ENCODE measurements around the gene SLC29A3.
"Not testable (repeated sequence)": the region's sequence is repeated elsewhere in the genome, so short reads cannot be mapped to it uniquely, and the experiment has no call there.

Gene SLC29A3

GRCh38 chr10:71319042-71319799 lies at the start of gene SLC29A3:
SLC29A3 (plus strand) TSS chr10:71319259; CDS start chr10:71319310, 51 bp downstream.
- no peak for DNase-seq (ENCODE audit: low read depth)
- H3K4me3 ChIP-seq (ENCODE audit: low read depth, low read length) = peak within 1 kb of the TSS; percentile 74

DNA sequence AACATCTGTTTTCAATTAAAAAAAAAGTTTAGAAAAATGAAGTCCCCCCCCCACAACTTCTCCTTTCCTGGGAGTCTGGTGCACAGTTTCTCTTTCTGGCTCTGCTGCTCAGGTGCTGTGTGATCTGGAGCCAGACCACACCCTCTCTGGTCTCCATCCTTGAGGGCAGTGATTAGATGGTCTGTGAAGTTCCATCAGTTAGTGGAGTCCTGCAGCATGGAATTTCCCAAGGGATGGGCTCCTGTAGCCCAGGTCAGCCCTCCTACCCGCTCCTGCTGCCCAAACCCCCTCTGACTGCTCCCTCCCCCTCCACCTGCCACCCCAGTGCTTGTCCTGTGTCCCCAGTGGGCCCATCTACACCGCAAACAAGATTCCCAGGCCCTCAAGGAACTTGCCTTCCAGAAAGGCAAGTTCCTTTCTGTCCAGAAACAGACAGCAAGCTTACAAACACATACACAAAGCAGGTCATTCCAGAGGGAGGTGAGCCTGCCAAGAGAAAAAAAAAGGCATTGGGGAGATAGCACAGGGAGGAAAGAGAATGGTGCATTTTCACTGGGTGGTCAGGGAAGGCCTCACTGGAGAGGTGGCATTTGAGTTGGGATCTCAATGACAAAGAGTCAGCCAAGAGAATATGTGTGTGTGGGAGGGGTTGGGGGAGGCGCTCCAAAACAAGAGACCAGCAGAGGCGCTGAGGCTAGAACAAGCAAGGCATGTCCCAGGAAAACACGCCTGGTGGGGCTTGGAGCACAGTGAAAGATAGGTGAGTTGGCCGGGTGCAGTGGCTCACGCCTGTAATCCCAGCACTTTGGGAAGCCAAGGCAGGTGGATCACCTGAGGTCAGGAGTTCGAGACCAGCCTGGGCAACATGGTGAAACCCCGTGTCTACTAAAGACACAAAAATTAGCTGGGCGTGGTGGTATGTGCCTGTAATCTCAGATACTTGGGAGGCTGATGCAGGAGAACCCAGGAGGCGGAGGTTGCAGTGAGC lies 49.5 kb upstream of the SLC29A3 start:
- no peak overlapping the region for H3K4me3 ChIP-seq (ENCODE audit: low read depth, low read length)
- no peak for DNase-seq (ENCODE audit: low read depth)

- no peak overlapping the region for H3K4me3 ChIP-seq (ENCODE audit: low read depth, low read length)
- DNase-seq (ENCODE audit: low read depth) = peak; percentile 42
These were observed 48.5 kb upstream of the SLC29A3 start for GRCh38 chr10:71270301-71271220.

DNA sequence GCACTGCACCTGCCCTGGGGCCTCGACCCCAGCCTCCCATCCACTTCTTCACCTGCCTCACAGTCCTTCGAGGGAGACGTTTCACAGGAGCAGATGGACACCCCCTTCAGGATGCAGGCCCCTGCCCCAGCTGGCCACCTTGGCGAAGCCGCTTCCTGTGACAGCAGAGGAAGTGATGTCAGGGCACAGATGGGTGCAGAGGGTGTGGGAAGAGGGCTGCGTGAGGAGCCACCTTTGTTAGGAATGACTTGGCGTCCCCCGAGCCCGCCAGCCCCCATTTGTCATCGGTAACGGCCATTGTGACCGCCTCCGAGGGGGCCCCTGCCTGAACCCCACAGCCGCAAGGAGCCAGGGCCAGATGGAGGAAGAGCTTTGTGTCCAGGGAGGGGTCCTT lies 47.4 kb upstream of the SLC29A3 start:
- DNase-seq (ENCODE audit: low read depth) = no peak
- H3K4me3 ChIP-seq (ENCODE audit: low read depth, low read length) = no peak overlapping the region

- DNase-seq (ENCODE audit: low read depth) = no peak
- H3K4me3 ChIP-seq (ENCODE audit: low read depth, low read length) = no peak overlapping the region
These were observed 46.8 kb upstream of the SLC29A3 start for GRCh38 chr10:71272056-71272771.

GRCh38 chr10:71272974-71273373 lies 46.1 kb upstream of the SLC29A3 start:
- not testable (repeated sequence) for DNase-seq (ENCODE audit: low read depth); H3K4me3 ChIP-seq (ENCODE audit: low read depth, low read length)

GRCh38 chr10:71273506-71273905 lies 45.6 kb upstream of the SLC29A3 start:
- no peak overlapping the region for H3K4me3 ChIP-seq (ENCODE audit: low read depth, low read length)

DNA sequence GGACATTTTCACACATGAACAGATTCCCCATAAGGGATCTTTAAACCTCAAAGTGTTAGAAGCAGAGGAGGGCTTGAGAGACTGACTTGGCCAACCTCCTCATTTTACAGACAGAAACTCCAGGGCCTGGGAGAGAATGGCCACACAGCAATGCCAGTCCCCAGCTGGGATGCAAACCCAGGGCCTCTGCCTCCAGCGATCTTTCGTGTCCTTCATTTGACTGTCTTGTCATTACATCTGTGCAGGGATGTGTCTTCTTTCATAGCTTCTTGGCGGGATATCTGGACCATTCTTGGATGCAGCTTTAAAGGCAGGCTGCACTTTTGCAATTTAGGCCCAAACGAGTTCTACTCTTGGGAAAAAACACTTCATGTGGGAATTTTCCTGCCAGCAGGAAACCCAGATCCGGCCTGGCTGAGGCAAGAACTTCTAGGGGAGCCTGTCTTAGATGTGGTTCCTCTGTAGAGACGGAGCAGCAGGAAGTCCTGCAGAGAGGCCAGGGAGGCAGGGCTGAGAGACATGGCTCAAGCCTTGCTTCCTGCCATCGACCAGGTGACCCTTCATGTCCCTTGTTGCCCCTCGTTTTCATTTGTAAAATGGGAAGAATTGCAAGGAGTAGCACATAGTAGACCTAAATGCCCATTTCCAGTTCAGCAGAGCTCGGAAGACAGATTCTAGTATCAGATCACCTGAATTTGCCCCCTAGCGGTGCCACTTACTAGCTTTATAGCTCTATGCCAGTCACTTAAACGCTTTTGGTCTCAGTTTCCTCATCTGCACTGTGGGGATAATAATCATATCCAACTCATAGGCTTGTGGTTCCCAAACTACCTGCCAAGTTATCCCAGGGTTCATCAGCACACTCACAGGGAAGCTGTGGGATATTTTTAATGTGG lies 43.9 kb upstream of the SLC29A3 start:
- H3K4me3 ChIP-seq (ENCODE audit: low read depth, low read length) = no peak overlapping the region
- DNase-seq (ENCODE audit: low read depth) = no peak

More at GRCh38 chr10:71273506-71273905, 45.6 kb upstream of the SLC29A3 start:
- DNase-seq (ENCODE audit: low read depth) = no peak

- H3K4me3 ChIP-seq (ENCODE audit: low read depth, low read length) = no peak overlapping the region
- no peak for DNase-seq (ENCODE audit: low read depth)
These were observed 42.2 kb upstream of the SLC29A3 start for GRCh38 chr10:71276873-71277272.

GRCh38 chr10:71277914-71278665 lies 41.0 kb upstream of the SLC29A3 start:
- H3K4me3 ChIP-seq (ENCODE audit: low read depth, low read length) = no peak overlapping the region
- DNase-seq (ENCODE audit: low read depth) = no peak

DNA sequence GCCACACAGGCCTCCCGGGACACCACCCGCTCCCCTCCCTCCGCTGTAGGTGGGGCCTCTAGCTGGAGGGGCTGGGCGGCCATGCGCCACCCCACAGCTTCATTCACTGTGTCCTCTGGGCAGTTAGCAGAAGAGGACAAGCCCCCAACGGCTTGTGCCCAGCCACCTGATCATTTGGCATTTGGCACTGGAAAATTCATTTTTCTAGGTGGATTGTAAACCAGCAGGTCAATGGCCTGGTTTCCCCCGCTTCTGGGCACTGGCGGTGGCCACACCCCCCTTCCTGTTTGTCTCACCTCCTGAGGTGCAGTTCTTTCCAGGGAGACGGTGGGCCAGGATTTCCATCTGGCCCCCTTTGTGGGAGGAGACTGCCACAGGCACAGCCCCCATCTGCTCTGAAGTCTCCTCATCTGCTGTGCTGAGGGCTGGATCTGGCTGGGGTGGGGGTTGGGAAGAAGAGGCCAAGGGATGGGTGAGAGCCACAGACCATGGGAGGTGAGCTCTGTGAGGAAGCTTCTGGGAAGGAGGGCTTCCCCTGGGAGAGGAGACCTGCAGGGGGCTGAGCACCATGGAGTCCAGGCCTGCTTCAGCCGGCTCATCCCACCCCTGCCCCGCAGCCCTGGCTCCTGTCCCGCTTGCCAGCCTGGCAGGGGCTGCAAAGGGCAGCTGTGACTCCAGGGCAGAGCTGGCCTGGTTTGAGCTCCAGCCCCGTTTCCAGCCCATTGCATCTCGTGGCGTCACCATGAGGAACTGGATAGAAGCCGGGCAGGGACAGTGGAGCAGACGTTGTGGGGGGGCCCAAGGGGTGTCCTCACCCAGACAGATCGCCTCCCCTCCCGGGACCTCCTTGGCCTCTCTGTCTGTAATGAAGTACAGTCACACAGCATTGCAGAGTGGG lies 40.1 kb upstream of the SLC29A3 start:
- no peak for DNase-seq (ENCODE audit: low read depth)
- no peak overlapping the region for H3K4me3 ChIP-seq (ENCODE audit: low read depth, low read length)

DNA sequence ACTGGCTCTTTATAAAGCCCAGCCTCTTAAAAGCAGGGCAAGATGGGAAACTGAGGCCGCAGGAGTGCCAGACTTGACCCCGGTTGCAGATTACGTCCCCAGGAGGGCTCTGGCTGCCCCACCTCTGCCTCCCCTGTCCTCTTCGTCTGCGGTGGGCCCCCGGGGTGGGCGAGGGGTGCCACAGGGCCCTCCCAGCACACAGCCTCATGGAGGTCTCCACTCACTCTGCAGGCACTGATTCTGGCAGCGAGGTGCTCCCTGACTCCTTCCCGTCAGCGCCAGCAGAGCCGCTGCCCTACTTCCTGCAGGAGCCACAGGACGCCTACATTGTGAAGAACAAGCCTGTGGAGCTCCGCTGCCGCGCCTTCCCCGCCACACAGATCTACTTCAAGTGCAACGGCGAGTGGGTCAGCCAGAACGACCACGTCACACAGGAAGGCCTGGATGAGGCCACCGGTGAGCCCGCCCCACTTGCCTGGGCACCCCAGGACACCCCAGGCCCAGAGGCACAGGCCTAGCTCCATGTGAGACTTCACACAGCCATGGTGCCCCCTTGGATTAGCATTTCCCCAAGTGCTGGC lies 39.4 kb upstream of the SLC29A3 start:
- DNase-seq (ENCODE audit: low read depth) = no peak
- H3K4me3 ChIP-seq (ENCODE audit: low read depth, low read length) = no peak overlapping the region

GRCh38 chr10:71280216-71280615 lies 38.8 kb upstream of the SLC29A3 start:
- H3K4me3 ChIP-seq (ENCODE audit: low read depth, low read length) = no peak overlapping the region
- DNase-seq (ENCODE audit: low read depth) = no peak

DNA sequence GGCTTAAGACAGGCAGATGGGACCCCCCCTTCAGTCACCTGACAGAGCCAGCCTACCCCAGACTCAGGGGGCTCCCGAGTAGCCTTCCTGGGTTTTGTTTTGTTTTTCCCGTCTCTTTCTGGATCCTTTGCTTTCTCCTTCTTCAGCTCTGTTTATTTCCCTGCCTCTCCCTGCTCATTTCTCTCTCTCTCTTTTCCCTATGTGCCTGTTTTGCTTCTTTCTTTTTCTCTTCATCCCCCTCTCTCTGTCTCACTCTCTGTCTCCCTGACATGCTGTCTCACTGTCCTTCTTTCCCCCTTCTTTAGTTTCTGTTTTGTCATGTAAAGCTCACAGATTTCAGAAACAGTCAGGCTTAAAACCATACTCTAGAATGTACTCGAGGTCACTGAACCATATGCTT lies 38.2 kb upstream of the SLC29A3 start:
- no peak overlapping the region for H3K4me3 ChIP-seq (ENCODE audit: low read depth, low read length)
- no peak for DNase-seq (ENCODE audit: low read depth)

DNA sequence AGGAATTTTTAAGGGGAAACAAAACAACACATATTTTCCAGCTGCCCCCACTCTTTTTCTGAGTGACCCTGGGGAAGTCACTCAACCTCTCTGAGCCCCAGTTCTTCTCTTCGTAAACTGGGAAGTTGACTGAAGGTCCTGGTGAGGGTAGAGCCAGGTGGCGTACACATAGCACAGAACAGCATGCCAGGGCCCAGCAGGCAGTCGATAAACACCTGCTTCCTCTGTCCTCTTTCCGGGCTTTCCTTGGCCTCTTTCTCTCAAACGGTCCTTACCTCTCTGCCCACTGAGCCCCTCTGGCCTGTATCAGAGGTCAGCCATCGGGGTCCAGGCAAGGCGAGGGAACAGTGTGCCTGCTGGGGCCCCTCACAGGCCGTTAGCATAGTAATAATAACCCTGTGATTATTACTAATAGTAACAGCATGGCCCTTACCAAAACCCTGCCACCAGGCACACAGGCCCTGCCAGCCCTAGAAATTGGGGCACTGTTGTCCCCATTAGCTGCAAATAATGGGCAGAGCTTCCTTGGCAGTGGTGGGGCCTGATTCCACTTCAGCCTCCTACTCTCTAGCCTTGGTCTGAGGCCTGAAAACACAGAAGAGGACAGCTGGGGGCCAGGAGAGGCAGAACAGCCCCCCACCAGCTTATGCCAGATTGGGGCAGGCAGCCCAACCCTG lies 37.3 kb upstream of the SLC29A3 start:
- H3K4me3 ChIP-seq (ENCODE audit: low read depth, low read length) = no peak overlapping the region
- DNase-seq (ENCODE audit: low read depth) = no peak

All from skeletal muscle cell (primary cell).